Frontal cortex (tissue), 4 donors: ENCODE results near the gene COL4A2. TPM values are rescaled to one million over a fixed set of nuclear protein-coding genes. Genes with fewer than 3 reads are reported as not detected.

Experiments used
- DNase-seq, 2 donors: peaks; one replicate each; pipeline ENCODE4 v3.0.0; 2012; ENCODE audit warnings: low spot score in 2 of 2
- FAIRE-seq: peaks from 2 replicates; lab custom pipeline; 2012; peaks lifted over from hg19 to GRCh38; lab: Jason Lieb, UNC
- total RNA-seq: library from RNA; depleted of rRNA; stranded (reverse); fragments of >200 nt; gene quantifications from one replicate; pipeline ENCODE4 v1.2.3, GENCODE V29; 2014
- donor health status: control.
- donor health status: control.
- donor health status: control.

COL4A2 gene
- total RNA-seq, 1 donor from 2014 or later, result 47.3 TPM

DNA sequence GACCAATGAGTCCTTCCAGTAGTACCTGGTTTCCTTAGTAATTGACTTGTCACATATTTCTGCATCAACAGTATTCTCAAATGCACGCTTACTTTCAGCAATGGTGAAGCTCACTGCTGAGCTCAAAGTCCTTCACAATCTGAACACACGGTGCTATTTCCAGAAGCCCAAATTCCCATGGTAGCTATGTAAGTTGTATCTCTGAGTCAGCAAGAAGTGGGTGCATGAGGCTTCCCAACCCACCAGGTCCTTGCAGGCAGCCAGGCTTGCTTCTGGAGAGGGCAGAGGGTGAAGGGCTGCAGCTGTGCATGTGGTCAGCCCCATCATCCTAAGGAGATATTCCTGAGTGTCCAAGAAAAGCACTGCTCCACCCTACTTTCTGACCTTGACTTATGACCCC is 25.7 kb downstream of the COL4A2 start:
- FAIRE-seq (no peak), DNase-seq (no peak)

DNA sequence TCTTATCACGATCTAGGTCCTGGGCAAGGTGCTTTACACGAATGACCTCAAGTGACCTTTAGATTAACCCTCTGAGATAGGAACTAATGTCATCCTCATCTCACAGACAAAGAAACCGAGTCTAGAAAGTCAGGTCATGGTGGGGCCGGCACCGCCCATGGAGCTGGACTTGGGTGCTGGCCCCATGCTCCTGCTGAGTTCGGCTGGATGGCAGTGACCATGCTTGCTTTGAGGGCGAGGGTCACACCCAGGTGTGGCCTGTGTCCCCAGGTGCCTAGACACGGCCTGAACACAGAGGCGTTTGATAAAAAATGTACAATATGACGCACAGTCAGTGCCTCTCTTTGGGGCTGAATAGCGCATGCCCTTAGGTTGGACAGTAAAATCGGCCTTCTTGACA is 26.8 kb downstream of the COL4A2 start:
- no peak for FAIRE-seq
- DNase-seq, result no peak

DNA sequence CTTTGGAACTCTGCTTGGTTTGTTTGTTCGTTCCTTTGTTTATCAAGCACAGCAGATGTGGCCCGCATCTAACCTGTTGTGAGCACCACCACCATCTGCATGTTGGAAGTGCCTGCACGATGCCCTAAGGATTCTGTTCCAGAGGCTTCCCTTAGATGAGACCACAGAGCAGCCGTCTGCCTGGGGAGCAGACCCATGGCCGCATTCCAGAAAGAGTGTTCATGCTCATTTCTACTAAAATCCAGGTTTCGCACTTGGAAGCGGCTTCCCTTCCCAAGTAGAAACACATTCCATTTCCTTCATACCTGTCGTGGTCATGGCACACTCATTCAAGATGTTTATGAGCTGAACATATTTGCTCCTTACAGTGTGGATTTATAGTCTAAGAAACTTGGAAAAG is 27.2 kb downstream of the COL4A2 start:
- FAIRE-seq (no peak), DNase-seq (no peak)

DNA sequence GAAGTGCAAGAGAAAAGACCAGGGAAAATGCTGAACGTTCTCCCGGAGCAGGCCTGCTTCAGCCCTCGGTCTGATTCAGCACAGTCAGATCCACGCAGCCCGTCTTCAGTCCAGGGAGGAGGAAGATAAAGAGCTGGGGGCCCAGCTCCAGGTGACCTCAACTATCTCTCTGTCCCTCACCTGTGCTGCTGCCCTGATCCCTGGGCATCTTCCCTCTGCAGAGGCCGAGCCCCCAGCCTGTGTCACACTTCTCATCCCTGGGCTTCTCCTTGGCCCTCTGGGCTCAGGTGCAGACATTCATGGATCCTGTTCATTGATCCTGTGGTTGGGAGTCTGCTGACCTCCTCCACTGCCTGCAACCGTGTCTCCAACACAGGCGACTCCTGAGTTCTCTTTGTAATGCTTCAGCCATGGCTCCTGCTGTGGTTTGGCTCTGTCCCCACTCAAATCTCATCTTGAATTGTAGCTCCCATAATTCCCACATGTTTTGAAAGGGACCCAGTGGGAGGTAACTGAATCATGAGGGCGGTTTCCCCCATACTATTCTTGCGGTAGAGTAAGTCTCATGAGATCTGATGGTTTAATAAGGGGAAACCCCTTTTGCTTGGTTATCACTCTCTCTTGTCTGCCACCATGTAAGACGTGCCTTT is 27.9 kb downstream of the COL4A2 start:
- no peak for DNase-seq
- no peak for FAIRE-seq

DNA sequence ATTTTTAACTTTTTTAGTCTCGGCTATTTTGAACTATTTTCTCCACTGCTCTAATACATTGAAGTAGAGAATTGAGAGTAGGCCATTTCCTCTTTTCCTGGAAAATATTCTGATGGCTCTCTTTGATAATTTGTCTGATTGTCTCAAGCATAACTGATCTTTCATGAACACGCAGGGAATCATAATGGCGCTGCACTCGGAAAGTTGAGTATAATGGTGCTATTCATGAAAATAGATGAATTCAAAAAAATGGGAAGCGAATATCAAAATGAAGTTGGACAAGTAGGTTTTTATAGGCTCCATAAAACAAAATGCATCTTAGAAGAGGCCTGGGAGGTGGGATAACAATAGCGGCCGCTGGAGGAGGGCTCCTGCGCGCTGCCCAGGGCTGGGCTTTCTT is 29.0 kb downstream of the COL4A2 start:
- DNase-seq (no peak), FAIRE-seq (no peak)

DNA sequence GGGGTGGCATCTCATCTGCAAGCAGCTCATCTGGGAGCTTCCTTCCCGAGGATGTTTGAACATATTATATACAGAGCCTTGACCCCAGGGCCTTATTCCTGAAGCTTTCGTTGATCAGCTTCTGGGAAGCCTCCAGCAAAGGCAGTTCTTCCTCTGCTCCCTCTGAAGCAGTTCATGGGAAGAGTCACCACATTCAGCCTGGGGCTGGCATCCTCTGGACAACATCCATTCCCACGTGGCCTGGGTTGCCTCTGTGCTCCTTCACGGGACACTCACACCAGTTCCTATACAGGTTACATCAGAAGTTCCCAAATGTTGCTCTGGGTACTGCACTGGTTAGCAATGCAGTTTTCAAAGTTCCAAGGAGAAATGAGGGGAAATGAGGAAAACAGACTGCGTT is 29.6 kb downstream of the COL4A2 start:
- FAIRE-seq (no peak), DNase-seq (no peak)

DNA sequence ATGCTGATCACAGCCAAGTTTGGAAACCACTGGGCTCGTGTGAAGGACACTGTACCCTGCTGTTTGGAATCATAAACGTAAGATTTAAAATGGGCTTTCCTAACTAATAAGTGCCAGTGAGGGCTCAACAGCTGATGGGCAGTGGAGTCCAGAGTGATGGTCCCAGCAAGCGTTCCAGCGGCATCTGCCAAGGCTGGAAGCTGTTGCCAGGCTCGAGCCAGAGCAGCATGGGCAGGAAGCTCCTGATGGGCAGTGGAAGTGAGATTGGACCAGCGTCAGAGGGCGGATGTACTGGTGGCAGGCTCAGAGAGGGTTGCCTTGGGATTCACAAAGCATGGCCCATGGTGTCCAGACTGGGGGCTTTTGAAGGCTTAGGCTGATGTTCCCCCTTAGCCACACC is 30.2 kb downstream of the COL4A2 start:
- no peak for FAIRE-seq
- DNase-seq, result no peak

DNA sequence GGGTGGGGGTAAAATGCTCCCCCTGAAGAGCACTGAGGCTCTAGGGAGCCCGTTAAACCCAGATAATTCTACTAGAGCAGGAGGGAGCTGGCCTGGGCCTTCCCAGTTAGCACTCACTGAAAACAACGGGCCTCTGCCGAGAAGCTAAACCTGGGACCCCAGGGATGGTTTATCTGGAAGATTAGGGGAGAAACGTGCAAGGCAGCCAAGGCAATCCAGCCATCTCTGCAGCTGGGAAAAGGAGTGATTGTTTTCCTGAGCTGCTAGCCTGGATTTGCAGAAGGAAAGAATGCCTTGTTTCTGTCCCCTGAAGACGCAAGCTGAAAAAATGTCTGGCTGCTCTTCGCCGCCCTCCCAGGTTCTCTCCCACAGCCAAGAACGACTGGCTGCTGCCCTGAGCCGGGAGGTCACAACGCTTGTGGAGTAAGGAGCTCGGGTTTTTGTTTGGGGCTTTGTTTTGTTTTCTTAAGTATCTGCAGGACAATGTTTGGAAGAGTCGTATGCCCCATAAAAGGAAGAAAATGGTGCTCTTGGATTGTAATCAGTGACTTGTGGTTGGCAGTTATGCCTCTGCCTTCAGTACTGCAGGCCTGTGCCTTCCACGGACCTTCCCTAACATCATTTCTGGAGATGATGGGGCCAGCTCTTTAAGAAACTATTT is 31.5 kb downstream of the COL4A2 start:
- FAIRE-seq, result no peak
- DNase-seq, result no peak

DNA sequence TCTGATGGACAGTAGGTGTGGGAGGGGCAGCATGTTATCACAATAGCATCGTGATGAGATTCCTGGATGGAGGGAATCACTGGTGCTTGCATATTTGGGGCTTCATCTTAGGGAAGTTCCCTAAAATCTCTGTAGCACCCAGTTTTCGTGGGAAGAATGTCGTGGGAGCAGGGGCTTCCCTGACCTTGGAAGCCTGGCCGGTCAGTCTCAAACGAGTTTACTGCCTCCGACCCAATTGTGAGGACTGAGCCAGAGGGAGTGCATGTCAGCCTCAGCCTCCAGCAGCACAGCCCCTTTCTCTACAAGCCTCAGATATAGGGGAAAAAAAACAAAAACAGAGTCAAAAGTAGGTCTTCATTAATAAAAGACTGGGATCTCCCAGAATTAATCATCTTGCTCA is 32.2 kb downstream of the COL4A2 start:
- no peak for FAIRE-seq
- DNase-seq, result no peak

DNA sequence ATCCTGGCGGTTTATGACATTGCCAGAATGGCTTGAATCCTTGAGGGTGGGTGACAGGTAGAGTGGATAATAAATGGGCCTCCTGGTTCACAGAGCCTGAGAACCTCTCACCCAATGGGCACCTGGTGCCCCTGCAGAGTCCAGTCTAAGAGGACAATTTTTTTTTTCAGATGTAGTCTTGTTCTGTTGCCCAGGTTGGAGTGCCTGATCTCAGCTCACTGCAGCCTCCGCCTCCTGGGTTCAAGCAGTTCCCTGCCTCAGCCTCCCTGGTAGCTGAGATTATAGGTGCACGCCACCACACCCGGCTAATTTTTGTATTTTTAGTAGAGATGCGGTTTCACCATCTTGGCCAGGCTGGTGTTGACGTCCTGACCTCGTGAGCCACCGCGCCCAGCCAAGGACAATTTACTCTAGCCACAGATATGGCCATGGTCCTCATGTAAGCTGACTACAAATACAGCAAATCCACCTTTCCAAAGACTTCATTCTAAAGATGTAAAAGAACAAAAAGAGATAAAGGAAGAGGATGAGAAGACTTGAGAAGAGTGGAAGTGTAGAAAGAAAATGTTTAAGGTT is 33.0 kb downstream of the COL4A2 start:
- DNase-seq, result no peak
- FAIRE-seq, result no peak

DNA sequence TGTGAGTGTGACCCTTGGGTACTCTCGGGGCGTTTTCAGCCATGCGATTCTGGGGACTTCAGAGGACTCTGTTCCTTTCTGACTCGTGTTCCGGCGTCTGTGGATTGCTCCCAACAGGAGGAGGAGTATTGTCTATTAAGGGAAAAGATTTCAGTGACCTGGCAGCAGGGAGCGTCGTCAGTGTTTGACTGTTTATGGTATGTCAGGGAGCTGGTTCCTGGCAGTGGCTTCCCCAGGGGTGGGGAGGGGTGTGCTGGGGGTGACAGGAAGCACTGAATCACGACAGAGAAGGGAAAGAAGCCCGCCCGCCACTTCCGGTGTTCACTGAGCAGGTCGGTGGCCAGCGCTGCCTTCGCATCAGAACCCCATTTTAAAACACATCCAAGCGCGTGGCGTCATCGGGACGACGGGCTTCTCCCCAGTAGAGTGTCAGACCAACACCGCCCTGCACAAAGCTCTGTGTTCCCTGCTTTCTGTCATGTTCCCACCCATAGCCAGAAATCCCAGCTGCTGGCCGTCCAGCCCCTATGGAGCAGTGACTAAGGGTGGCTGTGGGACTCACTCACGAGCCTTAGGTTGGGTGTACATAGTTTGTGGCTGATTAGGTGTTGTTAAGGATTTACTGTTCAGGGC is 33.8 kb downstream of the COL4A2 start:
- FAIRE-seq (no peak), DNase-seq (peak in 1 of 2 donors; percentile 34)

DNA sequence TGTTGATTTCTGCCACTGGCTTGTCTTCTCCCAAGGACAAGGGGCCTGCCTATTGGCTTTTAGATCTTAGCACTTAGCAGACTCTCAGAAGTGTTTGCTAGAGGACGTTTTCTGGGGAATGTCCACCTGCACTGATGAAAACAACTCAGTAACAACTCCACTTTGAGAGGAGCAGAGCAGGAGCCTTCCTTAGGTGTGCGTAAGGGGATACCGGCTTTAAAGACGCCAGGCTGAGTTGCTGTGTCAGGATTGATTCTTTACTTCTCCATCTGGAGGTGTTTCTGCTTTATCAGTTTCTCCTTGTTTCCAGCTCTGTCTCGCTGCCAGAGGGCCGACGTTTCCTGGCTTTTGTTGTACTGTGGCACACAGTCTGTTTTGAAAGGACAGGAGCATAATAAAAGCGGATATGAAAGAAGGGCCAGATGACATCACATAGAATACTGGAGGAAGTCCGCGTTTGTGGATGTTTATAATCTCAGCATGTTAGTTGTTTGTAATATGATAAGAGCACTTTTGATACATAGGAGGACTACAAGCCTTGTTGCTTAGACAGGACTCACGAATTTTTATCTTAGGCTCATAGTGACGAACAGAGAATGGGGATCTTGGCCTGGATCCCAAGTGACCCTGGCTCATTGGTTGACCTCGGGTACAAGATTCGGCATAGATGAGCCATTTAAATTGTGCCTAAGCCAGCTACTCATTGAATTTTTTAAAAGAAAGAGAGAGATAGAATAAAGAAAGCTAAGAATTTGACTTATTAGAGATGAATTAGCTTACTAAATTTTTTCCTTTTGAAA is 34.6 kb downstream of the COL4A2 start:
- FAIRE-seq (no peak), DNase-seq (no peak)

DNA sequence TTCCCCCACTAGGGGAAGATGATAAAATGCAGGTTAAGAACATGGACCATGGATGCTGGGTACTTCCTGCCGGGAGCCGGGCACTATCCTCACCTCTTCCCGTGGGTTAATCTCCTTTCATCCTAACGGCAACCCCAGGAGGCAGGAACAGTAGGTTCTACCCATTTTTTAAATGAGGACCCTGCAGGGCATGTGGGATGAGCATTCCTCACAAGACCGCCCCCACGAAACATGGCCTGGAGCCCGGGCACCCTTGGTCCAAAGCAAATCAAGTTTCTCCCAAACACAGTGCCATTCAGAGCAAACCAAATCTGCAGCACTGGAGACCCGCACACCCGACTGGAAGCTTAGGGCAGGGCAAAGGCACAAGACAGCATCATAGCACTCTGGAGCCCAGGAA is 35.4 kb downstream of the COL4A2 start:
- DNase-seq (no peak), FAIRE-seq (no peak)

DNA sequence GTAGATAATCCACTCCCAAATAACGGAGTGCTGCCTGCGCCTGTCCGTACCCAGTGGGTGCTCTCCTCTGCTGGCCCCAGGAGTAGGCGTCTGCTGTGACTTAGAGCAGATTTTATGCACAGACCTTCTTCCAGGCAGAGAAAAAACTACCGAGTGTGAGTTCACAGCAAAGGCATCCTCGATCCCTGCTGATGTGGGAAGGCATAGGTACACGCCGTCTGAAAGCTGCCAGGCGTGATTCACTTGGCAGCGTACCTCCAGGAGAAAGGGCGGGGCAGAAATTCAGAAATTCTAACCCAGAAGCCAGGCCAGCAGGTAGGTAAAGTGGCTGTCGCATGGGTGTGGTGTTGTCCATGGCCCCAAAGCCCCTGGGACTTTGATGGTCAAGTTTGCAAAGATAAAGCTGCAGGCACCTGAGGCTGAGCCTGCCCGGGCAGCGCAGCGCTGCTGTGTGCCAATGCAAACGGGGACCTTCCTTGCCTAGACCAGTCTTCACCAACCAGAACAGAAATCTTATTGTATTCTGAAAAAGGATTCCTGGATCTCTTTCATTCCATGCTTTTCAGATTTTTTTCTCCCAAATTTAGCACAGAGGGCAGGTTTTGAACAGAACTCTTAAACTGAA is 36.3 kb downstream of the COL4A2 start:
- no peak for FAIRE-seq
- DNase-seq, result no peak

DNA sequence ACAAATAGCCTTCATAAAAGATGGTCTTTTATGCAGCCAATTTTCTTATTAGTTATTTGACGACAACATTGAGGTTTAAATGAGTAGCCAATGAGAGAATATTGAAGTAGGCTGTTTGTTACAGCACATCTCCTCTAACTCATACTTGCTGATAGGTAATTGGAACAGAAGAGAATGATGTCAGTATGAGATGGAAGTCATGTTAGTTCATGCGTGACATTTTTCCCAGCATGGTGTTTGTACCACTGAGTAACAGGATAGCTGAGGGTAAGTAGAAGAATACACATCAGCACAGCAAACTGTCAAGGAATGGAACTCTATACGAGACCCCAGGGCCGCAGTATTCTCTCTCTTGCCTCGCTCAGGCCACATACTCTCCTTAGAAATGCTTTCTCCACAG is 37.2 kb downstream of the COL4A2 start:
- FAIRE-seq (no peak), DNase-seq (no peak)

DNA sequence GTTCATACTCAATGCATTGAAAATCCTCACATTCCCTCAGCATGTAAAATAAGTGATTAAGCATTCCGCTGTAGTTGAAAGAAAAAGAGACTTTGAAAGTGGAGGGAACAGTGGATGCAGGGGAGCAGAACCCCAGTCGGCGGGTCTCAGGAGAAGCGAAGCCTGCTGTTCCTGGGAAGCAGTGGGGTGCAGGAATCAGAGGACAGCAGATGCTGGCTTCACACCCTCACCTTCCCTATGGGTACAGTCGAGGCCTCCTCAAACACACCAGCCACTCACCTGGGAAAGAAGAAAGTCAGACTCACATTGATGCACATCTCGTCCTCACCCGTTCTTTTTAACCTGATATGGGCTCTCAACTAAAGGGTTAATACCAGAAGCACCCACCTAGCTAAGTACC is 38.2 kb downstream of the COL4A2 start:
- FAIRE-seq, result no peak
- no peak for DNase-seq

DNA sequence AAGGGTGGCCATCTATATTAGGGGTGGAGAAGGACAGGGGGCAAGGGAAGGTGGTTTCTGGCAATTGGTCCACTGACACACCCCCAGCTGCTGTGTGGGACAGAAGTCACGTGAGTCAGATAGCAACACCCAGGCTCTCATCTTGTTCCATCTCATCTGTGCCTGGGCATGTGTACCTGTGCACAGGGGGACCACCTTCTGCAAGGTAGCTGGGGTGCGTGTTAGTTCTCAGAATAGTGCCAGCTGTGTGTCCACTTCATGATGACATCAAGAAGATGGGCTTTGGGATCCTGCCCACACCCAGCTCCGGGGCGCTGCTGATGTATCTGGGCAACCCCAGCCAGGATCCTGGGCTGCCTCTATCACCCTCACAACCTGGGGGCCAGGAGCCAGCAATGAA is 38.6 kb downstream of the COL4A2 start:
- DNase-seq, result no peak
- FAIRE-seq, result no peak

DNA sequence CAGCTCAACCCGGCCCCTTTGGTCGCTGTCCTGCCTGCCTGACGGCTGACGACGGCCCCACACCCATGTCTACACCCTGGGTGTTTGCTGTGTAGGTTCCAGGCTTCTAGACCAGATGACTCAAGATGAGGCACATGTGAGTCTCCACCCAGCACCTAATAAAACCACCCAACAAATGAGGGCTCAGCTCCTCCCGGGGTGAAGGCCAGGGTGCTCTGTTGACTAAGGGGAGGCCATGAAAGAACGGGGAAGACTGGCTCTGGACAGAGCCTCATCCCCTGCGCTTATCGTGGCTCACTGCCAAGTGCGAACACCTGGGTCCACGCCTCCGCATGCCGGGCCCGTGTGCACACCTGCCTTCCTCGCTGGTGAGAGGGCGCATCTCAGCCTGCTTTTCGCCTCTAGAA is 39.6 kb downstream of the COL4A2 start:
- FAIRE-seq, result no peak

DNA sequence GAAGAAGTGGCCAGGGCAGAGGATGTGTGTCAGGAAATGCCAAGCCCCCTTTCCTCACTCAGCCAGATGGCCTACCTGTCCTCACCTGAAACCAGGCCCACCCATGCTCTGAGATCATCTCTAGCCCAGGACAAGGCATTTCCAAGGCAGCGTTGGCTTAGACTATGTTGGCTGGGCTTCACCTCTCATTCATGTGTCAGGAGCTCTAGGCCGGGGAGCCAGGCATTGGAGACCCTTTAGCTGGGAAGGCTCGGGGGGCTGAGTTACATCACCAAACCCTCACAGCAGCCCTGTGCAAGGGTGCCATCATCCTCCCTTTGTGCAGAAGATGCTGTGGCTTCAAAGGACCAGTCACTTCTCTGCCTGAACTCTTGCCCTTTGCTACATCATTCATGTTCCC is 40.0 kb downstream of the COL4A2 start:
- DNase-seq, result no peak
- no peak for FAIRE-seq

More for the DNA sequence above, 39.6 kb downstream of the COL4A2 start:
- no peak for DNase-seq
